HepG2 (cell line): ENCODE results near the gene ACYP2. TPM values are rescaled to one million over a fixed set of nuclear protein-coding genes. Genes with fewer than 3 reads are reported as not detected.

Experiments used
- ARID3A ChIP-seq: IDR thresholded peaks from 2 replicates; pipeline ENCODE4 v1.6.1; 2012; ENCODE audit warnings: low read depth, low read length, improper control_type of control experiment
- CREBL2 ChIP-seq: sonication (generic); formaldehyde crosslinking; IDR thresholded peaks from 2 replicates; pipeline ENCODE4 v1.8.1; 2023; ENCODE audit warnings: missing genetic modification reagents, mild to moderate bottlenecking, borderline replicate concordance
- FOSL2 ChIP-seq: sonication (generic); formaldehyde crosslinking; IDR thresholded peaks from 2 replicates; pipeline ENCODE4 v1.4.0; 2020; ENCODE audit warnings: missing genetic modification reagents
- FOXP1 ChIP-seq, 2 experiments: fragments of 450-650 bp in 1 of 2; IDR thresholded peaks; 2 replicates each; pipeline ENCODE4 v1.6.1; 2017 to 2018; ENCODE audit warnings: antibody characterized with exemption in 1 of 2
- FUBP1 ChIP-seq: sonication (generic); formaldehyde crosslinking; IDR thresholded peaks from 2 replicates; pipeline ENCODE4 v1.5.1; 2020; ENCODE audit warnings: missing genetic modification reagents, mild to moderate bottlenecking, borderline replicate concordance
- GATAD2A ChIP-seq: IDR thresholded peaks from 2 replicates; pipeline ENCODE4 v1.6.1; 2016
- GFI1 ChIP-seq: sonication (generic); formaldehyde crosslinking; IDR thresholded peaks from 2 replicates; pipeline ENCODE4 v1.5.0; 2020; ENCODE audit warnings: missing genetic modification reagents, mild to moderate bottlenecking, borderline replicate concordance
- HDAC2 ChIP-seq: sonication (generic); formaldehyde crosslinking; IDR thresholded peaks from 2 replicates; pipeline ENCODE4 v1.4.0; 2020; ENCODE audit warnings: missing genetic modification reagents
- KAT2B ChIP-seq: fragments of 150-350 bp; IDR thresholded peaks from 2 replicates; pipeline ENCODE4 v1.6.1; 2014; ENCODE audit warnings: low read depth, low read length, borderline replicate concordance
- KMT2A ChIP-seq: sonication (generic); formaldehyde crosslinking; IDR thresholded peaks from 2 replicates; pipeline ENCODE4 v1.4.0; 2020; ENCODE audit warnings: missing genetic modification reagents
- MTA3 ChIP-seq: sonication (generic); formaldehyde crosslinking; IDR thresholded peaks from 2 replicates; pipeline ENCODE4 v1.4.0; 2020; ENCODE audit warnings: missing genetic modification reagents
- NCOR1 ChIP-seq: fragments of 200-600 bp; sonication (generic); IDR thresholded peaks from 2 replicates; pipeline ENCODE4 v1.7.0; 2017; ENCODE audit warnings: antibody characterized with exemption, low read length, borderline replicate concordance
- PPARG ChIP-seq: conservative IDR thresholded peaks from 2 replicates; pipeline ENCODE4 v1.6.1; 2016; ENCODE audit warnings: missing biosample characterization, missing genetic modification reagents
- RARA ChIP-seq: IDR thresholded peaks from 2 replicates; pipeline ENCODE4 v1.6.1; 2016; ENCODE audit warnings: missing genetic modification reagents, missing compliant biosample characterization
- SAP130 ChIP-seq: IDR thresholded peaks from 2 replicates; pipeline ENCODE4 v1.6.1; 2016; ENCODE audit warnings: low read depth
- TBX2 ChIP-seq: sonication (generic); formaldehyde crosslinking; IDR thresholded peaks from 2 replicates; pipeline ENCODE4 v1.5.0; 2020; ENCODE audit warnings: missing genetic modification reagents, mild to moderate bottlenecking, borderline replicate concordance
- ZFP62 ChIP-seq: sonication (generic); formaldehyde crosslinking; IDR thresholded peaks from 2 replicates; pipeline ENCODE4 v1.4.0; 2020; ENCODE audit warnings: missing genetic modification reagents
- ZMYM4 ChIP-seq: sonication (generic); formaldehyde crosslinking; IDR thresholded peaks from 2 replicates; pipeline ENCODE4 v1.8.1; 2023; ENCODE audit warnings: mild to moderate bottlenecking, missing genetic modification reagents
- ZNF350 ChIP-seq: sonication (generic); formaldehyde crosslinking; IDR thresholded peaks from 2 replicates; pipeline ENCODE4 v1.4.0; 2020; ENCODE audit warnings: mild to moderate bottlenecking, low read depth, missing genetic modification reagents, borderline replicate concordance
- ZNF496 ChIP-seq: sonication (generic); formaldehyde crosslinking; IDR thresholded peaks from 2 replicates; pipeline ENCODE4 v1.8.1; 2023; ENCODE audit warnings: mild to moderate bottlenecking, moderate library complexity, missing genetic modification reagents; ENCODE audit not compliant: insufficient replicate concordance
- ZNF850 ChIP-seq: sonication (generic); formaldehyde crosslinking; conservative IDR thresholded peaks from 2 replicates; pipeline ENCODE4 v1.9.0; 2021; ENCODE audit warnings: mild to moderate bottlenecking, missing genetic modification reagents
- polyA plus RNA-seq, 8 experiments: library from polyadenylated mRNA; depleted of rRNA in 3 of 8; stranded (reverse) in 7 of 8; unstranded in 1 of 8; fragments of >200 nt; fragmentation: Illumina TruSeq in 4 of 8; extraction: Trizol in 4 of 8; gene quantifications; 2 replicates each; pipeline versions ENCODE4 v1.2.1 to v1.2.3, GENCODE V29; 2011 to 2016; ENCODE audit warnings: low read depth in 4 of 8, missing spikeins in 1 of 8, mixed read lengths in 1 of 8; ENCODE audit not compliant: insufficient read depth in 1 of 8
- total RNA-seq, 5 experiments: library from RNA; depleted of rRNA; stranded (reverse); fragments of >200 nt; fragmentation: Illumina TruSeq; extraction: Trizol; gene quantifications; 2 replicates each; pipeline ENCODE4 v1.2.3, GENCODE V29; 2016; ENCODE audit warnings: low read depth in 1 of 5
- TF ChIP-seq, protein P1 (sequence below): sonication (generic); formaldehyde crosslinking; IDR thresholded peaks from 2 replicates; pipeline ENCODE4 v1.5.0; 2020; ENCODE audit warnings: missing genetic modification reagents
- TF ChIP-seq, protein P2 (sequence below): sonication (generic); formaldehyde crosslinking; IDR thresholded peaks from 2 replicates; pipeline ENCODE4 v1.5.0; 2020; ENCODE audit warnings: mild to moderate bottlenecking, missing genetic modification reagents

ACYP2 gene
- total and polyA plus RNA-seq, 2 of the 13 experiments (the other 11 are each of a cell fraction or from before 2014, with no cell fraction given) = 12.3 to 12.7 TPM

DNA sequence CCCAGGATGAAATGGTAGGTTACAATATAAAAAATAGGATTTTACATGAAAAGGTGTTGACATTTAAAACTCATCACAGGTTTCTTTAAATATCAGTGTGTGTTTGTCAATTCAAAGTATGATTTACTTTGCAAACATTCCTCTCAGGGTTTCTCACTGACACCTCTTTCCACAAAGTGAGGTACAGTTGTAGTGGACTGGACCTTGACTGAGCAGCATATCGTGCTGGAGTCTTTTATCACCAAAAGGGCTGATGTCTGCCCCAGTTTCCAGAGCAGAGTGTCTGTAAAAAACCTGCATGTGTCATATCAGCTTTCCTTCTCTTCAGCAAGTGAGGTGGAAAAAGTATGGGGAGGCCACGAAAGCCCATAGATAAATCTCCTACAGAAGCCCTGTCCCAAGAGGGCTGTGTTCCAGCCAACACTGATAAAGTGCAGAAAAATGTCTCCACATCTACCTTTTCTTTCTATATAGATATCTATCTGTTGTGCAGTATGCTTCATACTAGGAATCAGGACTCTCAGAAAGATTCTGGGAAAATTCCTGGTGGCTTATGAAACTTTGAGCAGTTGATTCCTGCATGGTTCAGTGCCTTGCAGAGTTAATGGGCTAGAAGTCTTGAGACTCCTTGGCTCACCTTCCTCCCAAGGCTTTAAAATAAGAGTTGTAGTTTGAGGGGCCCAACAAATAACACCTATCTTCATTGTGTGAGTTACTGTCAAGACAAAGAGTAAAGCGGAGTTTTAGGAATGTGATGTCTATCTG lies 6.9 kb downstream of the ACYP2 start (continued):
- TF ChIP-seq FUBP1 (CRISPR knock-in tag) (no peak), KMT2A (CRISPR knock-in tag) (peak; percentile 50; the same call in 1 of the 2 replicates), ZMYM4 (CRISPR knock-in tag) (0 out of 2 replicates have a peak, but pooled peaks have one; percentile 46), PPARG (CRISPR knock-in tag) (peak; percentile 46; the same call in 1 of the 2 replicates), ZFP62 (CRISPR knock-in tag) (no peak), ZNF496 (CRISPR knock-in tag) (no peak), HDAC2 (CRISPR knock-in tag) (peak; percentile 28), FOXP1 (IDR thresholded peaks at IDR 0.05) (no peak), FOXP1 (CRISPR knock-in tag; IDR thresholded peaks at IDR 0.05) (peak; percentile 66), CREBL2 (CRISPR knock-in tag) (no peak), ARID3A (peak; percentile 76), GATAD2A (CRISPR knock-in tag) (0 out of 2 replicates have a peak, but pooled peaks have one; percentile 22), GFI1 (CRISPR knock-in tag) (peak; percentile 87; the same call in 1 of the 2 replicates), KAT2B (no peak), TBX2 (CRISPR knock-in tag) (peak; percentile 49), RARA (CRISPR knock-in tag) (no peak), ZNF850 (CRISPR knock-in tag) (no peak), ZNF350 (CRISPR knock-in tag) (no peak), FOSL2 (CRISPR knock-in tag) (peak; percentile 45; the same call in 1 of the 2 replicates), NCOR1 (0 out of 2 replicates have a peak, but pooled peaks have one; percentile 18), SAP130 (CRISPR knock-in tag) (peak; percentile 74), MTA3 (no peak)
- TF ChIP-seq, protein P1, sequence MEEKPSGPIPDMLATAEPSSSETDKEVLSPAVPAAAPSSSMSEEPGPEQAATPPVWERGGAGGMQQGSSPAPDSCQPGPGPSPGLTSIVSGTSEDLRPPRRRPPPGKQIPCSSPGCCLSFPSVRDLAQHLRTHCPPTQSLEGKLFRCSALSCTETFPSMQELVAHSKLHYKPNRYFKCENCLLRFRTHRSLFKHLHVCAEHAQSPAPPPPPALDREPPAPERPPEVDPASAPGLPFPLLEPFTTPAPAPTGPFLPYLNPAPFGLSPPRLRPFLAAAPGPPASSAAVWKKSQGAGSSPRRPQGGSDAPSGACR (CRISPR knock-in tag) = peak; percentile 39; the same call in 1 of the 2 replicates
- TF ChIP-seq, protein P2, sequence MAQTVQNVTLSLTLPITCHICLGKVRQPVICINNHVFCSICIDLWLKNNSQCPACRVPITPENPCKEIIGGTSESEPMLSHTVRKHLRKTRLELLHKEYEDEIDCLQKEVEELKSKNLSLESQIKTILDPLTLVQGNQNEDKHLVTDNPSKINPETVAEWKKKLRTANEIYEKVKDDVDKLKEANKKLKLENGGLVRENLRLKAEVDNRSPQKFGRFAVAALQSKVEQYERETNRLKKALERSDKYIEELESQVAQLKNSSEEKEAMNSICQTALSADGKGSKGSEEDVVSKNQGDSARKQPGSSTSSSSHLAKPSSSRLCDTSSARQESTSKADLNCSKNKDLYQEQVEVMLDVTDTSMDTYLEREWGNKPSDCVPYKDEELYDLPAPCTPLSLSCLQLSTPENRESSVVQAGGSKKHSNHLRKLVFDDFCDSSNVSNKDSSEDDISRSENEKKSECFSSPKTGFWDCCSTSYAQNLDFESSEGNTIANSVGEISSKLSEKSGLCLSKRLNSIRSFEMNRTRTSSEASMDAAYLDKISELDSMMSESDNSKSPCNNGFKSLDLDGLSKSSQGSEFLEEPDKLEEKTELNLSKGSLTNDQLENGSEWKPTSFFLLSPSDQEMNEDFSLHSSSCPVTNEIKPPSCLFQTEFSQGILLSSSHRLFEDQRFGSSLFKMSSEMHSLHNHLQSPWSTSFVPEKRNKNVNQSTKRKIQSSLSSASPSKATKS (CRISPR knock-in tag) = 0 out of 2 replicates have a peak, but pooled peaks have one; percentile 63
